ENCODE measurements around the gene WNT7B. TPM values are rescaled to one million over a fixed set of nuclear protein-coding genes. Genes with fewer than 3 reads are reported as not detected.

The WNT7B gene
- polyA plus RNA-seq, 2 donors, result 6.6 to 6.8 TPM

GRCh38 chr22:45907378-45907777 lies 69.6 kb downstream of the WNT7B start:
- no peaks in the 10 kb centered on the region for H3K27me3 ChIP-seq (ENCODE audit: control insufficient read depth in 1 of 2, insufficient read depth in 2 of 2, low read length in 2 of 2)
- no peak overlapping the region for H3K27ac ChIP-seq (ENCODE audit: low read depth in 2 of 2, low read length in 1 of 2)
- no peak overlapping the region for H3K4me3 ChIP-seq (ENCODE audit: low read depth in 1 of 2, low read length in 2 of 2)
- H3K36me3 ChIP-seq (ENCODE audit: control insufficient read depth in 2 of 2, insufficient read depth in 2 of 2, low read length in 1 of 2), result no peaks in the 10 kb centered on the region
- peaks cover 7 to 18% of the 10 kb centered on the region in 2 donors for H3K4me1 ChIP-seq (ENCODE audit: control insufficient read depth in 2 of 2, insufficient read depth in 2 of 2, low read length in 1 of 2)
- 91 to 92% methylated on average over 15 of the region's 15 CpGs for WGBS, 2 donors
- no peaks in the 10 kb centered on the region for H3K9me3 ChIP-seq (ENCODE audit: control insufficient read depth in 2 of 2, insufficient read depth in 1 of 2, low read depth in 1 of 2, low read length in 1 of 2)

DNA sequence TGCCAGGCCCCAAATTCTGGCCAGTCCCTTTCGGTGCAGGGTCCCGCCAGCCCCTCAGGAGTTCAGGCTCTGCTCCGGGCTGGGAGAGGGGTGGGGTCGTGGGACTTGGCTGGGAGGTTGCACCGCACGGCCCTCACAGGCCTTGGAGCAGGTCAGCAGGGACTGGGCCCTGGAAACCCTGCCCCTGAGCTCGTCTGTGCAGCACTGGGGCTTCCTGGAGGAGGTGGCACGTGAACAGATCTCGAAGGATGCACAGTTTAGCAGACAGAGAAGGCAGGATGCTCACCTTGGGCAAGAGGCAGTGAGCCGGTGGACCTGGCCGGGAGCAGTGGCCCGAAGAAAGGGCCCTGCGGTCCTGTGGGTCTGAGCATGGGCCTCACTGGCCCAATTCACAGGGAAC lies 70.0 kb downstream of the WNT7B start:
- no peaks in the 10 kb centered on the region for H3K9me3 ChIP-seq (ENCODE audit: control insufficient read depth in 2 of 2, insufficient read depth in 1 of 2, low read depth in 1 of 2, low read length in 1 of 2)
- H3K4me3 ChIP-seq (ENCODE audit: low read depth in 1 of 2, low read length in 2 of 2), result no peak overlapping the region
- peaks cover 3 to 14% of the 10 kb centered on the region in 2 donors for H3K4me1 ChIP-seq (ENCODE audit: control insufficient read depth in 2 of 2, insufficient read depth in 2 of 2, low read length in 1 of 2)
- H3K27ac ChIP-seq (ENCODE audit: low read depth in 2 of 2, low read length in 1 of 2), result no peak overlapping the region
- 84 to 88% methylated on average over 13 of the region's 13 CpGs for WGBS, 2 donors
- H3K27me3 ChIP-seq (ENCODE audit: control insufficient read depth in 1 of 2, insufficient read depth in 2 of 2, low read length in 2 of 2), result no peaks in the 10 kb centered on the region
- no peaks in the 10 kb centered on the region for H3K36me3 ChIP-seq (ENCODE audit: control insufficient read depth in 2 of 2, insufficient read depth in 2 of 2, low read length in 1 of 2)

- WGBS, 2 donors, result 59 to 62% methylated on average over 33 of the region's 33 CpGs
- Histone ChIP-seq H3K36me3 (ENCODE audit: control insufficient read depth in 2 of 2, insufficient read depth in 2 of 2, low read length in 1 of 2) (no peaks in the 10 kb centered on the region), H3K27ac (ENCODE audit: low read depth in 2 of 2, low read length in 1 of 2) (no peak overlapping the region)
Measured at GRCh38 chr22:45905924-45906865, 70.8 kb downstream of the WNT7B start.

DNA sequence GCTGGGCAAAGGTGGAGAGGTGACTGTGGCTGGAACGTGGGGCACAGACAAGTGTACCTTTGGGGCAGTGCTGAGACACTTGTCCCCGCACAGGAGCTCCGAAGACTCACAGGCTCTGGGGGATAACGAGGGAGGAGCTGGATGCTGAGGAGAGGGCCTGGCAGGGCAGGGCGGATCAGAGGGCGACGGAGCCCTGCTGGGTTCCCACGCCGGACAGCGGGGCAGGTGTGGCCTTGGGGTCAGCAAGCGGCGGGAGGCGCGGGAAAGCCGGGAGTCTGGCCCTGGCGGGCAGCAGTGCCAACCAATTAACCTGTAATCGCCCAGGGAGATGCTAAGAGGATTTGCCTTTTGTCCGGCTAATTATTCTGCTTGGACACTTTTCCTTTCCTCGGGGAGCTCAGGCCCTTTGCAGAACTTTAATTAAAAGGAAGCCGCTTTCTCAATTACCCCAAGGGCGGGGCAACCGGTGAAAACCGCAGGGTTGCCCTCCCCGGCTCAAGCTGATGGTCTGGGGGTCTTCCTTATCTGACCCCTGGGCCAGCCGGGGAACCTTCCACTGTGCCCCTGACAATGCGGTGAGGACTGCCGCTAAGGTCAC lies 71.5 kb downstream of the WNT7B start:
- Histone ChIP-seq H3K27me3 (ENCODE audit: control insufficient read depth in 1 of 2, insufficient read depth in 2 of 2, low read length in 2 of 2) (no peaks in the 10 kb centered on the region), H3K36me3 (ENCODE audit: control insufficient read depth in 2 of 2, insufficient read depth in 2 of 2, low read length in 1 of 2) (no peaks in the 10 kb centered on the region), H3K4me1 (ENCODE audit: control insufficient read depth in 2 of 2, insufficient read depth in 2 of 2, low read length in 1 of 2) (peaks cover 3 to 9% of the 10 kb centered on the region in 2 donors), H3K27ac (ENCODE audit: low read depth in 2 of 2, low read length in 1 of 2) (no peak overlapping the region), H3K4me3 (ENCODE audit: low read depth in 1 of 2, low read length in 2 of 2) (no peak overlapping the region), H3K9me3 (ENCODE audit: control insufficient read depth in 2 of 2, insufficient read depth in 1 of 2, low read depth in 1 of 2, low read length in 1 of 2) (no peaks in the 10 kb centered on the region)
- 77 to 83% methylated on average over 27 of the region's 27 CpGs for WGBS, 2 donors

More at GRCh38 chr22:45905924-45906865, 70.8 kb downstream of the WNT7B start:
- Histone ChIP-seq H3K4me3 (ENCODE audit: low read depth in 1 of 2, low read length in 2 of 2) (no peak overlapping the region), H3K4me1 (ENCODE audit: control insufficient read depth in 2 of 2, insufficient read depth in 2 of 2, low read length in 1 of 2) (peaks cover 3 to 9% of the 10 kb centered on the region in 2 donors), H3K27me3 (ENCODE audit: control insufficient read depth in 1 of 2, insufficient read depth in 2 of 2, low read length in 2 of 2) (no peaks in the 10 kb centered on the region), H3K9me3 (ENCODE audit: control insufficient read depth in 2 of 2, insufficient read depth in 1 of 2, low read depth in 1 of 2, low read length in 1 of 2) (no peaks in the 10 kb centered on the region)

GRCh38 chr22:45904236-45904635 lies 72.7 kb downstream of the WNT7B start:
- no peaks in the 10 kb centered on the region for H3K36me3 ChIP-seq (ENCODE audit: control insufficient read depth in 2 of 2, insufficient read depth in 2 of 2, low read length in 1 of 2)
- 86 to 88% methylated on average over 7 of the region's 7 CpGs for WGBS, 2 donors
- no peak overlapping the region for H3K27ac ChIP-seq (ENCODE audit: low read depth in 2 of 2, low read length in 1 of 2)
- no peaks in the 10 kb centered on the region for H3K27me3 ChIP-seq (ENCODE audit: control insufficient read depth in 1 of 2, insufficient read depth in 2 of 2, low read length in 2 of 2)
- H3K9me3 ChIP-seq (ENCODE audit: control insufficient read depth in 2 of 2, insufficient read depth in 1 of 2, low read depth in 1 of 2, low read length in 1 of 2), result no peaks in the 10 kb centered on the region
- H3K4me3 ChIP-seq (ENCODE audit: low read depth in 1 of 2, low read length in 2 of 2), result no peak overlapping the region
- H3K4me1 ChIP-seq (ENCODE audit: control insufficient read depth in 2 of 2, insufficient read depth in 2 of 2, low read length in 1 of 2), result peaks cover 3 to 9% of the 10 kb centered on the region in 2 donors

- Histone ChIP-seq H3K27me3 (ENCODE audit: control insufficient read depth in 1 of 2, insufficient read depth in 2 of 2, low read length in 2 of 2) (no peaks in the 10 kb centered on the region), H3K4me1 (ENCODE audit: control insufficient read depth in 2 of 2, insufficient read depth in 2 of 2, low read length in 1 of 2) (peaks cover 3 to 9% of the 10 kb centered on the region in 2 donors), H3K9me3 (ENCODE audit: control insufficient read depth in 2 of 2, insufficient read depth in 1 of 2, low read depth in 1 of 2, low read length in 1 of 2) (no peaks in the 10 kb centered on the region), H3K4me3 (ENCODE audit: low read depth in 1 of 2, low read length in 2 of 2) (no peak overlapping the region), H3K36me3 (ENCODE audit: control insufficient read depth in 2 of 2, insufficient read depth in 2 of 2, low read length in 1 of 2) (no peaks in the 10 kb centered on the region), H3K27ac (ENCODE audit: low read depth in 2 of 2, low read length in 1 of 2) (no peak overlapping the region)
- 15 to 17% methylated on average over 27 to 28 of the region's 28 CpGs for WGBS, 2 donors
Measured at GRCh38 chr22:45903355-45904135, 73.4 kb downstream of the WNT7B start.

DNA sequence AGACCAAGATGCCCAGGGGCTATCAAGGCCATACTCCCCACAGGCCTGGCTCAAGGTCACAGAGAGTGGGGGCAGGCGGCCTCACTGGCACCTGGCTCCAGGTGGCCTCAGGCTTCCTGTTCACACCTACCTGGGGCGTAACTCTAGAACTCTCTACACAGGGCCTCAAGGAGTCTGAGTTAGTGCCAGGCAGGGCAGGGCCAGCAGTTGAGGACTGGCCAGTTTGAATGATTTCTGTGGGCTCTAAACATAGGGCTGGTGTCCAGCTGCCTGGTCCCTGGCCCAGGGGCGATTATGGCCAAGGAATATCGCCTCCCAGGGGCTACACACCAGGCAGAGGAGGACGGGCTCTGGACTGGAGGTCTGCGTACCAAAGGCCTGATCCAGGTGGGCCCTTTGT lies 79.2 kb downstream of the WNT7B start:
- WGBS, 2 donors, result 83 to 91% methylated on average over 6 of the region's 6 CpGs
- Histone ChIP-seq H3K27me3 (ENCODE audit: control insufficient read depth in 1 of 2, insufficient read depth in 2 of 2, low read length in 2 of 2) (no peaks in the 10 kb centered on the region), H3K27ac (ENCODE audit: low read depth in 2 of 2, low read length in 1 of 2) (no peak overlapping the region), H3K4me1 (ENCODE audit: control insufficient read depth in 2 of 2, insufficient read depth in 2 of 2, low read length in 1 of 2) (peaks cover 4 to 20% of the 10 kb centered on the region in 2 donors), H3K4me3 (ENCODE audit: low read depth in 1 of 2, low read length in 2 of 2) (no peak overlapping the region), H3K9me3 (ENCODE audit: control insufficient read depth in 2 of 2, insufficient read depth in 1 of 2, low read depth in 1 of 2, low read length in 1 of 2) (no peaks in the 10 kb centered on the region), H3K36me3 (ENCODE audit: control insufficient read depth in 2 of 2, insufficient read depth in 2 of 2, low read length in 1 of 2) (no peaks in the 10 kb centered on the region)

GRCh38 chr22:45896964-45897538 lies 79.9 kb downstream of the WNT7B start:
- 64 to 71% methylated on average over 5 of the region's 5 CpGs for WGBS, 2 donors
- H3K27me3 ChIP-seq (ENCODE audit: control insufficient read depth in 1 of 2, insufficient read depth in 2 of 2, low read length in 2 of 2), result no peaks in the 10 kb centered on the region

More at GRCh38 chr22:45896964-45897538, 79.9 kb downstream of the WNT7B start:
- peaks cover 4 to 21% of the 10 kb centered on the region in 2 donors for H3K4me1 ChIP-seq (ENCODE audit: control insufficient read depth in 2 of 2, insufficient read depth in 2 of 2, low read length in 1 of 2)
- H3K4me3 ChIP-seq (ENCODE audit: low read depth in 1 of 2, low read length in 2 of 2), result no peak overlapping the region
- H3K36me3 ChIP-seq (ENCODE audit: control insufficient read depth in 2 of 2, insufficient read depth in 2 of 2, low read length in 1 of 2), result no peaks in the 10 kb centered on the region
- H3K9me3 ChIP-seq (ENCODE audit: control insufficient read depth in 2 of 2, insufficient read depth in 1 of 2, low read depth in 1 of 2, low read length in 1 of 2), result no peaks in the 10 kb centered on the region
- peak overlapping the region; percentile 80 to 82 for H3K27ac ChIP-seq (ENCODE audit: low read depth in 2 of 2, low read length in 1 of 2)

All from esophagus (tissue), 2 donors.